IMR-90 (cell line): ENCODE measurements around the gene ELL2. TPM values are rescaled to one million over a fixed set of nuclear protein-coding genes. Genes with fewer than 3 reads are reported as not detected.

ENCODE experiments used
- ATAC-seq: fragments of 200-7000 bp; cut with Tn5 transposase; 2 replicates; pipeline ENCODE4 v1.9.1; 2020; ENCODE audit warnings: low read depth, mild to moderate bottlenecking, moderate library complexity
- BruUV-seq: library from RNA; stranded (reverse); fragments of 400-500 nt; replicated peaks from 2 replicates; lab custom pipeline; 2021; lab: Mats Ljungman, UMichigan
- CTCF ChIA-PET: fragments of 300-600 bp; formaldehyde crosslinking; extraction: SDS; loops from one replicate; lab custom pipeline; 2021; ENCODE audit warnings: antibody characterized with exemption; lab: Yijun Ruan, JAX
- POLR2A ChIA-PET: fragments of 300-600 bp; sonication (Branson Sonifier 250); formaldehyde crosslinking; loops from one replicate; lab custom pipeline; 2022; ENCODE audit warnings: antibody characterized with exemption; ENCODE audit not compliant: unreplicated experiment; lab: Charles Lee
- DNase-seq: peaks from one replicate; pipeline ENCODE4 v3.0.0; 2013
- H2AFZ ChIP-seq: replicated peaks from 2 replicates; pipeline ENCODE3; 2013; ENCODE audit warnings: low read length, mild to moderate bottlenecking; ENCODE audit not compliant: poor library complexity
- H2AK5ac ChIP-seq: 2 replicates; pipeline ENCODE4 v1.6.1; 2013; ENCODE audit warnings: low read depth, low read length, inconsistent platforms
- H2AK9ac ChIP-seq: replicated peaks from 2 replicates; pipeline ENCODE3; 2013; ENCODE audit warnings: mild to moderate bottlenecking, low read depth, low read length, moderate library complexity; ENCODE audit not compliant: poor library complexity
- H2BK120ac ChIP-seq: 2 replicates; pipeline ENCODE4 v1.6.1; 2013; ENCODE audit warnings: low read depth, low read length, inconsistent platforms
- H2BK15ac ChIP-seq: 3 replicates; pipeline ENCODE4 v1.6.1; 2013; ENCODE audit warnings: low read depth, low read length, inconsistent platforms
- H2BK20ac ChIP-seq: 2 replicates; pipeline ENCODE4 v1.6.1; 2013; ENCODE audit warnings: low read depth, mild to moderate bottlenecking, inconsistent platforms, low read length, moderate library complexity
- H2BK5ac ChIP-seq: 2 replicates; pipeline ENCODE4 v1.6.1; 2013; ENCODE audit warnings: mild to moderate bottlenecking, low read depth, low read length, inconsistent platforms; ENCODE audit not compliant: poor library complexity, severe bottlenecking
- H3K14ac ChIP-seq: replicated peaks from 2 replicates; pipeline ENCODE4 v1.6.1; 2013; ENCODE audit warnings: low read depth, low read length, inconsistent platforms
- H3K18ac ChIP-seq: 2 replicates; pipeline ENCODE4 v1.6.1; 2013; ENCODE audit warnings: low read depth, low read length, control low read depth
- H3K23ac ChIP-seq: 2 replicates; pipeline ENCODE4 v1.6.1; 2013; ENCODE audit warnings: low read depth, low read length, inconsistent platforms
- H3K27ac ChIP-seq: 2 replicates; pipeline ENCODE4 v1.5.1; 2013; ENCODE audit warnings: mild to moderate bottlenecking, control low read depth, low read length; ENCODE audit not compliant: insufficient read depth
- H3K27me3 ChIP-seq: 2 replicates; pipeline ENCODE4 v1.6.1; 2013; ENCODE audit warnings: low read length; ENCODE audit not compliant: control insufficient read depth, insufficient read depth
- H3K36me3 ChIP-seq: 2 replicates; pipeline ENCODE4 v1.6.1; 2013; ENCODE audit warnings: low read length, mixed read lengths; ENCODE audit not compliant: control insufficient read depth, insufficient read depth
- H3K4ac ChIP-seq: 2 replicates; pipeline ENCODE4 v1.6.1; 2013; ENCODE audit warnings: low read depth, low read length, inconsistent platforms
- H3K4me1 ChIP-seq: 2 replicates; pipeline ENCODE4 v1.6.1; 2013; ENCODE audit warnings: low read length, mixed read lengths; ENCODE audit not compliant: control insufficient read depth, insufficient read depth
- H3K4me2 ChIP-seq: 2 replicates; pipeline ENCODE4 v1.6.1; 2013; ENCODE audit warnings: low read depth, mild to moderate bottlenecking, control low read depth, low read length, moderate library complexity
- H3K4me3 ChIP-seq: 2 replicates; pipeline ENCODE4 v1.5.1; 2013; ENCODE audit warnings: low read depth, mild to moderate bottlenecking, control low read depth, low read length, moderate library complexity; ENCODE audit not compliant: insufficient read depth
- H3K56ac ChIP-seq: 2 replicates; pipeline ENCODE4 v1.6.1; 2013; ENCODE audit warnings: low read length, inconsistent platforms; ENCODE audit not compliant: insufficient read depth; ENCODE audit errors: extremely low read depth
- H3K79me1 ChIP-seq, 2 experiments: 2 replicates each; pipeline ENCODE4 v1.6.1; 2013; ENCODE audit warnings: low read length in 2 of 2, inconsistent platforms in 1 of 2, low read depth in 1 of 2
- H3K9ac ChIP-seq: 2 replicates; pipeline ENCODE4 v1.6.1; 2013; ENCODE audit warnings: low read depth, low read length, control low read depth
- H3K9me1 ChIP-seq: 2 replicates; pipeline ENCODE4 v1.6.1; 2013; ENCODE audit warnings: low read length, inconsistent platforms; ENCODE audit not compliant: insufficient read depth
- H3K9me3 ChIP-seq: 2 replicates; pipeline ENCODE4 v1.6.1; 2013; ENCODE audit warnings: low read length; ENCODE audit not compliant: control insufficient read depth, insufficient read depth
- H4K20me1 ChIP-seq: 2 replicates; pipeline ENCODE4 v1.6.1; 2013; ENCODE audit warnings: low read length, inconsistent platforms; ENCODE audit not compliant: insufficient read depth
- H4K5ac ChIP-seq: 2 replicates; pipeline ENCODE4 v1.6.1; 2013; ENCODE audit warnings: mild to moderate bottlenecking, low read depth, low read length, control low read depth
- H4K8ac ChIP-seq, 2 experiments: 2 replicates each; pipeline ENCODE4 v1.6.1; 2013; ENCODE audit warnings: low read depth in 2 of 2, low read length in 2 of 2, control low read depth in 1 of 2, inconsistent platforms in 1 of 2
- H4K91ac ChIP-seq: 2 replicates; pipeline ENCODE4 v1.6.1; 2013; ENCODE audit warnings: low read depth, low read length, inconsistent platforms; ENCODE audit not compliant: insufficient read depth
- CEBPB ChIP-seq: IDR thresholded peaks from 2 replicates; pipeline ENCODE4 v1.6.1; 2012; ENCODE audit warnings: low read depth, low read length, improper control_type of control experiment
- MAFK ChIP-seq: IDR thresholded peaks from 2 replicates; pipeline ENCODE4 v1.6.1; 2012; ENCODE audit warnings: low read depth, low read length, improper control_type of control experiment
- MAZ ChIP-seq: IDR thresholded peaks from 2 replicates; pipeline ENCODE4 v1.6.1; 2012; ENCODE audit warnings: low read depth, mild to moderate bottlenecking, low read length, improper control_type of control experiment, moderate library complexity, borderline replicate concordance
- MXI1 ChIP-seq: IDR thresholded peaks from 2 replicates; pipeline ENCODE4 v1.6.1; 2012; ENCODE audit warnings: low read depth, mild to moderate bottlenecking, low read length, moderate library complexity, borderline replicate concordance
- NFE2L2 ChIP-seq: fragments of 150-350 bp; IDR thresholded peaks from 2 replicates; pipeline ENCODE4 v1.6.1; 2016; ENCODE audit warnings: low read depth, mild to moderate bottlenecking, low read length
- RAD21 ChIP-seq: IDR thresholded peaks from 2 replicates; pipeline ENCODE4 v1.6.1; 2012; ENCODE audit warnings: low read length, improper control_type of control experiment
- SMC3 ChIP-seq: fragments of 150-350 bp; IDR thresholded peaks from 2 replicates; pipeline ENCODE4 v1.6.1; 2016; ENCODE audit warnings: low read depth, mild to moderate bottlenecking, antibody characterized with exemption, low read length, moderate library complexity
- WGBS, 2 experiments: methylation state at CpG; one replicate each; pipeline versions ENCODE4 v1.1.5 to v1.1.7; 2013; ENCODE audit warnings: missing lambda C conversion rate in 2 of 2; ENCODE audit not compliant: insufficient read length in 1 of 2; ENCODE audit errors: extremely low coverage in 2 of 2; 5-methylcytosine and 5-hydroxymethylcytosine counted together
- dilution Hi-C: fragments of 300-500 bp; cut with HindIII; formaldehyde crosslinking; loops from one replicate; pipeline ENCODE4 v1.14.3; 2018; ENCODE audit warnings: low sequenced_read_pairs; ENCODE audit not compliant: unreplicated experiment
- in situ Hi-C: fragments of 300-500 bp; cut with MboI; formaldehyde crosslinking; loops from 3 replicates; pipeline ENCODE4 v1.14.3; 2019; ENCODE audit warnings: low sequenced_read_pairs, inconsistent platforms, mixed read lengths
- intact Hi-C: fragments of 100-400 bp; cut with micrococcal nuclease; formaldehyde crosslinking; loops from 2 replicates; pipeline ENCODE4 v1.10.0; 2022
- polyA plus RNA-seq, 3 experiments: library from polyadenylated mRNA; depleted of rRNA; stranded (reverse); fragments of >200 nt; gene quantifications; 2 replicates each; pipeline ENCODE4 v1.2.3, GENCODE V29; 2012; ENCODE audit warnings: low replicate concordance in 1 of 3
- total RNA-seq: library from RNA; depleted of rRNA; stranded (reverse); fragments of >200 nt; gene quantifications from 2 replicates; pipeline ENCODE4 v1.2.3, GENCODE V29; 2012
- TF ChIP-seq, protein P1 (sequence below): conservative IDR thresholded peaks from 2 replicates; pipeline ENCODE4 v1.5.1; 2012; ENCODE audit warnings: mild to moderate bottlenecking, low read depth, low read length, improper control_type of control experiment

Gene ELL2
- total and polyA plus RNA-seq, 2 of the 4 experiments (the other 2 are of a cell fraction) = 61.4 to 92.5 TPM

DNA sequence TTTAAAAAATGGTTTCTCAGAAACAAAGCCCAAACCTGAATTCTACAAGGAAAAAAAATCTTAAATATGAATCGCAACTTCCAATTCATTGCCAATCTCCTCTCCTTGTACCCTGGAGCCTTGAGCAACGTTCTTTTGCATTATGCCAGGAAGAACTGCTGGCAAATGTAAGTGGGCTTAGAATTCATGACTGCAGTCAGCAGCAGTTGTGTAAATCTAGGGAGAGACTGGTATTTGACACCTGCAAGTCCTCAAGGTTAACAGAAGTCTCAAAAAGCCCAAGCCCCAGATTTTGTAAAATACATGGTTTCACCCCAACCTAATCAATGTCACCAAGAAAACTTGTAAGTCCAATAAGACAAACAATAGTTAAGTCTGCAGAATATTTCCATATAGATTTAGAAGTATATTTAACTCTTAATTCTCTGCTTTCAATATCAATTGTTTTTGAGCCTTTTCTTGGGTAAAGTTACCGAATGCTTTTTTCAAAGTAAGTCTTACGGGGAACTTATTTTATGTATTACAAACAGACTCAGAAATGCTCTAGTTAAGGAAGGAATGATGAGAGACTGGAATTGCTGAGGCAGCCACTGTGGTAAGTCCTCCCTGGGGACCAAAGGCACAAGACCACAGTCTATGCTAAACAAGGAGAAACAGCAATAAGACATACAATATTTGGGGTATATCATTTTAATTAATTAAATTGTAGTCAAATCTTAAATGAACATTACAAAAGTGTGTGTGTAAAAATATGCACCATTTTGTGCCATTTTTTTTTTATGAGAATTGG is 31.3 kb downstream of the ELL2 start:
- H3K4me2 ChIP-seq = 0 out of 2 replicates have a peak overlapping the region, but pooled peaks have one; percentile 49
- H2AK9ac ChIP-seq = no peak overlapping the region
- ChIA-PET CTCF (no interaction called here), POLR2A (no interaction called here)
- no peak overlapping the region for H4K8ac ChIP-seq
- peaks cover 0 to 62% of the 10 kb centered on the region in 2 experiments; a peak in 3 of 4 replicates for H3K79me1 ChIP-seq
- no TSS peak for BruUV-seq
- dilution Hi-C loops = no loop called here
- no CpG with 5 or more reads among the region's 4 CpGs for WGBS, 2 experiments
- H2BK20ac ChIP-seq = no peak overlapping the region
- H3K27ac ChIP-seq = no peak overlapping the region
- peak overlapping the region; percentile 38 for H2BK5ac ChIP-seq
- no peak overlapping the region for H2AK5ac ChIP-seq
- no peak overlapping the region for H3K23ac ChIP-seq
- ATAC-seq (no peak), DNase-seq (no peak)
- in situ Hi-C loops = no loop called here
- no peak overlapping the region for H4K5ac ChIP-seq
- H3K9me3 ChIP-seq = no peaks in the 10 kb centered on the region
- no peak overlapping the region for H3K18ac ChIP-seq
- no peak overlapping the region for H2BK15ac ChIP-seq
- H4K91ac ChIP-seq = no peak overlapping the region
- H2AFZ ChIP-seq = no peak overlapping the region
- H3K9me1 ChIP-seq = peaks cover 12% of the 10 kb centered on the region
- peaks cover 82% of the 10 kb centered on the region for H4K20me1 ChIP-seq
- no peaks in the 10 kb centered on the region for H3K27me3 ChIP-seq
- H3K56ac ChIP-seq = no peak overlapping the region
- H3K4me3 ChIP-seq = no peak overlapping the region
- intact Hi-C loops = no loop called here
- no peak overlapping the region; the same call in 1 of the 2 replicates for H3K4ac ChIP-seq
- no peak overlapping the region for H3K9ac ChIP-seq
- no peak overlapping the region for H3K14ac ChIP-seq
- no peak overlapping the region for H2BK120ac ChIP-seq
- H3K36me3 ChIP-seq = peaks cover 18% of the 10 kb centered on the region
- no peak for TF ChIP-seq MXI1
- no peak for TF ChIP-seq NFE2L2
- TF ChIP-seq MAZ = no peak
- TF ChIP-seq SMC3 = no peak
- TF ChIP-seq MAFK = no peak
- TF ChIP-seq, protein P1, sequence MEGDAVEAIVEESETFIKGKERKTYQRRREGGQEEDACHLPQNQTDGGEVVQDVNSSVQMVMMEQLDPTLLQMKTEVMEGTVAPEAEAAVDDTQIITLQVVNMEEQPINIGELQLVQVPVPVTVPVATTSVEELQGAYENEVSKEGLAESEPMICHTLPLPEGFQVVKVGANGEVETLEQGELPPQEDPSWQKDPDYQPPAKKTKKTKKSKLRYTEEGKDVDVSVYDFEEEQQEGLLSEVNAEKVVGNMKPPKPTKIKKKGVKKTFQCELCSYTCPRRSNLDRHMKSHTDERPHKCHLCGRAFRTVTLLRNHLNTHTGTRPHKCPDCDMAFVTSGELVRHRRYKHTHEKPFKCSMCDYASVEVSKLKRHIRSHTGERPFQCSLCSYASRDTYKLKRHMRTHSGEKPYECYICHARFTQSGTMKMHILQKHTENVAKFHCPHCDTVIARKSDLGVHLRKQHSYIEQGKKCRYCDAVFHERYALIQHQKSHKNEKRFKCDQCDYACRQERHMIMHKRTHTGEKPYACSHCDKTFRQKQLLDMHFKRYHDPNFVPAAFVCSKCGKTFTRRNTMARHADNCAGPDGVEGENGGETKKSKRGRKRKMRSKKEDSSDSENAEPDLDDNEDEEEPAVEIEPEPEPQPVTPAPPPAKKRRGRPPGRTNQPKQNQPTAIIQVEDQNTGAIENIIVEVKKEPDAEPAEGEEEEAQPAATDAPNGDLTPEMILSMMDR = no peak
- no peak for TF ChIP-seq CEBPB
- no peak for TF ChIP-seq RAD21
- peaks cover 21% of the 10 kb centered on the region for H3K4me1 ChIP-seq
